Erythroblast (primary cell): ENCODE measurements around the gene AVEN.

ENCODE experiments used
- GATA1 ChIP-seq: IDR thresholded peaks from 2 replicates; pipeline ENCODE4 v1.6.1; 2011; ENCODE audit warnings: low read depth, mild to moderate bottlenecking, control low read depth, low read length, moderate library complexity
- POLR2A ChIP-seq: IDR thresholded peaks from 2 replicates; pipeline ENCODE4 v1.6.1; 2011; ENCODE audit warnings: mild to moderate bottlenecking, low read length

GRCh38 chr15:33934921-33935320, 104.1 kb downstream of the AVEN start:
- TF ChIP-seq POLR2A (no peak), GATA1 (no peak)
